ENCODE data around the gene BPTF. TPM values are rescaled to one million over a fixed set of nuclear protein-coding genes. Genes with fewer than 3 reads are reported as not detected.

Gene BPTF
- total and polyA plus RNA-seq, 2 of the 8 experiments (the other 6 are each of a cell fraction or from before 2014, with no cell fraction given), result 107 to 228 TPM

GRCh38 chr17:67833134-67833533 is 7.8 kb downstream of the BPTF start:
- Histone ChIP-seq H3K4me3 (ENCODE audit: extremely low read depth in 1 of 4, insufficient read depth in 2 of 4, low read depth in 3 of 4, low read length in 4 of 4) (no peak overlapping the region), H2BK120ac (replicated peaks; ENCODE audit: low read depth, low read length) (no peak overlapping the region), H3K79me2 (ENCODE audit: control insufficient read depth in 1 of 2, insufficient read depth in 2 of 2, low read length in 2 of 2) (peaks cover 55 to 100% of the 10 kb centered on the region in 2 experiments), H3K9me3 (ENCODE audit: insufficient read depth in 2 of 2, low read depth in 1 of 2, low read length in 1 of 2) (no peaks in the 10 kb centered on the region; a peak in 1 of 4 replicates), H4K91ac (replicated peaks; ENCODE audit: insufficient read length, low read length) (no peak overlapping the region), H4K8ac (ENCODE audit: extremely low read depth, insufficient read depth, low read length) (no peak overlapping the region), H3K18ac (ENCODE audit: extremely low read depth, low read length) (no peak overlapping the region), H3K56ac (replicated peaks; ENCODE audit: insufficient read length, low read depth, low read length) (no peak overlapping the region), H3K79me1 (ENCODE audit: low read depth, low read length) (peaks cover 6% of the 10 kb centered on the region), H3K23ac (ENCODE audit: insufficient read length) (no peak overlapping the region), H3K23me2 (ENCODE audit: low read depth, low read length) (no peaks in the 10 kb centered on the region), H3K14ac (ENCODE audit: insufficient read length) (no peak overlapping the region), H2BK20ac (ENCODE audit: low read length) (no peak overlapping the region), H2AK5ac (ENCODE audit: low read depth, low read length) (no peak overlapping the region), H3K4ac (replicated peaks; ENCODE audit: insufficient read length, low read depth, low read length) (no peak overlapping the region), H4K20me1 (replicated peaks in 1 of 2; ENCODE audit: control insufficient read depth in 1 of 2, insufficient read depth in 2 of 2, low read length in 2 of 2) (peaks cover 26 to 29% of the 10 kb centered on the region in 2 experiments), H3K4me2 (ENCODE audit: insufficient read depth in 1 of 2, low read depth in 2 of 2, low read length in 2 of 2) (no peak overlapping the region), H3K27ac (ENCODE audit: low read depth, low read length) (no peak overlapping the region), H2BK5ac (ENCODE audit: low read depth, low read length) (no peak overlapping the region), H2BK15ac (ENCODE audit: low read length) (no peak overlapping the region), H3K4me1 (replicated peaks in 1 of 4; ENCODE audit: control insufficient read depth in 3 of 4, insufficient read depth in 4 of 4, low read length in 3 of 4) (peaks cover 0 to 14% (median 6%) of the 10 kb centered on the region in 4 experiments), H2BK12ac (ENCODE audit: low read depth, low read length) (no peak overlapping the region), H3K9ac (replicated peaks in 1 of 4; ENCODE audit: extremely low read depth in 1 of 4, low read depth in 3 of 4, low read length in 3 of 4) (no peak overlapping the region), H3K36me3 (ENCODE audit: control insufficient read depth in 2 of 4, insufficient read depth in 4 of 4, low read length in 3 of 4) (0 out of 8 replicates have a peak, but pooled peaks cover 0 to 2% (median 0%) of the 10 kb centered on the region in 4 experiments), H3K27me3 (replicated peaks in 1 of 4; ENCODE audit: control insufficient read depth in 3 of 4, extremely low read depth in 1 of 4, insufficient read depth in 3 of 4, low read length in 3 of 4) (no peaks in the 10 kb centered on the region), H4K5ac (ENCODE audit: insufficient read length, low read depth, low read length) (no peak overlapping the region), H2AFZ (ENCODE audit: low read length) (no peak overlapping the region)
- POLR2A ChIA-PET (ENCODE audit: partially characterized antibody), result no interaction called here
- 93% methylated on average over 3 of the region's 3 CpGs; no CpG with 5 or more reads in 1 of the 2 experiments for WGBS, 2 experiments (ENCODE audit: extremely low coverage in 1 of 2, insufficient coverage in 1 of 2, insufficient read length in 1 of 2, insufficient replicate concordance in 2 of 2, low coverage in 1 of 2, low lambda C conversion rate in 2 of 2, missing lambda C conversion rate in 1 of 2)
- CTCF ChIA-PET (ENCODE audit: partially characterized antibody), result interaction anchor here (0.8 to 1.6 kb wide), 3 partner anchors 31 to 90 kb away, joined by 3 to 7 read pairs (median 4); no protein-coding TSS in a partner anchor
- TF ChIP-seq CHD2 (IDR thresholded peaks at IDR 0.05; ENCODE audit: low read length) (no peak), SP1 (IDR thresholded peaks at IDR 0.05; ENCODE audit: low read depth, low read length) (no peak)
- peak in 1 of 2 experiments; percentile 8 for DNase-seq (ENCODE audit: low read depth in 1 of 2, low spot score in 2 of 2)
- FAIRE-seq, result no peak
